ENCODE results near the gene GATA2.
A peak's percentile ranks its signal among the peaks of the same experiment; 100 is the strongest.

Gene GATA2

GRCh38 chr3:128497305-128498126, 4.5 kb upstream of the GATA2 start:
- DNase-seq (ENCODE audit: insufficient read length, low spot score), result peak; percentile 71
- TF ChIP-seq PAX5 (IDR thresholded peaks at IDR 0.05; ENCODE audit: insufficient read depth, low read length, severe bottlenecking), result no peak
- TF ChIP-seq POLR2AphosphoS5 (IDR thresholded peaks at IDR 0.05; ENCODE audit: low read depth, low read length), result no peak
- no peak for TF ChIP-seq SPI1 (IDR thresholded peaks at IDR 0.05; ENCODE audit: low read depth, low read length)
- no peak for TF ChIP-seq POU2F2 (IDR thresholded peaks at IDR 0.05; ENCODE audit: low read depth, low read length)
- TF ChIP-seq TAF1 (IDR thresholded peaks at IDR 0.05; ENCODE audit: low read depth, low read length), result no peak
- TF ChIP-seq POLR2A (IDR thresholded peaks at IDR 0.05; ENCODE audit: low read depth, low read length), result no peak
- peak; percentile 60 for FAIRE-seq

- FAIRE-seq (no peak), DNase-seq (ENCODE audit: insufficient read length, low spot score) (no peak)
- TF ChIP-seq TAF1 (IDR thresholded peaks at IDR 0.05; ENCODE audit: low read depth, low read length) (no peak), SPI1 (IDR thresholded peaks at IDR 0.05; ENCODE audit: low read depth, low read length) (no peak), POLR2AphosphoS5 (IDR thresholded peaks at IDR 0.05; ENCODE audit: low read depth, low read length) (no peak), PAX5 (IDR thresholded peaks at IDR 0.05; ENCODE audit: insufficient read depth, low read length, severe bottlenecking) (no peak), POU2F2 (IDR thresholded peaks at IDR 0.05; ENCODE audit: low read depth, low read length) (no peak), POLR2A (IDR thresholded peaks at IDR 0.05; ENCODE audit: low read depth, low read length) (no peak)
These were observed 3.8 kb upstream of the GATA2 start for GRCh38 chr3:128496602-128497304.

GRCh38 chr3:128496019-128496601, 3.1 kb upstream of the GATA2 start:
- DNase-seq (ENCODE audit: insufficient read length, low spot score) (no peak), FAIRE-seq (no peak)
- no peak for TF ChIP-seq POLR2A (IDR thresholded peaks at IDR 0.05; ENCODE audit: low read depth, low read length)
- no peak for TF ChIP-seq TAF1 (IDR thresholded peaks at IDR 0.05; ENCODE audit: low read depth, low read length)
- no peak for TF ChIP-seq POU2F2 (IDR thresholded peaks at IDR 0.05; ENCODE audit: low read depth, low read length)
- TF ChIP-seq PAX5 (IDR thresholded peaks at IDR 0.05; ENCODE audit: insufficient read depth, low read length, severe bottlenecking), result no peak
- TF ChIP-seq SPI1 (IDR thresholded peaks at IDR 0.05; ENCODE audit: low read depth, low read length), result no peak
- no peak for TF ChIP-seq POLR2AphosphoS5 (IDR thresholded peaks at IDR 0.05; ENCODE audit: low read depth, low read length)

GRCh38 chr3:128495435-128495970, 2.5 kb upstream of the GATA2 start:
- DNase-seq (ENCODE audit: insufficient read length, low spot score) (no peak), FAIRE-seq (no peak)
- no peak for TF ChIP-seq POLR2A (IDR thresholded peaks at IDR 0.05; ENCODE audit: low read depth, low read length)
- no peak for TF ChIP-seq TAF1 (IDR thresholded peaks at IDR 0.05; ENCODE audit: low read depth, low read length)
- TF ChIP-seq SPI1 (IDR thresholded peaks at IDR 0.05; ENCODE audit: low read depth, low read length), result no peak
- TF ChIP-seq PAX5 (IDR thresholded peaks at IDR 0.05; ENCODE audit: insufficient read depth, low read length, severe bottlenecking), result no peak
- no peak for TF ChIP-seq POLR2AphosphoS5 (IDR thresholded peaks at IDR 0.05; ENCODE audit: low read depth, low read length)
- TF ChIP-seq POU2F2 (IDR thresholded peaks at IDR 0.05; ENCODE audit: low read depth, low read length), result no peak

- TF ChIP-seq POU2F2 (IDR thresholded peaks at IDR 0.05; ENCODE audit: low read depth, low read length), result no peak
- no peak for TF ChIP-seq PAX5 (IDR thresholded peaks at IDR 0.05; ENCODE audit: insufficient read depth, low read length, severe bottlenecking)
- TF ChIP-seq TAF1 (IDR thresholded peaks at IDR 0.05; ENCODE audit: low read depth, low read length), result no peak
- no peak for TF ChIP-seq POLR2A (IDR thresholded peaks at IDR 0.05; ENCODE audit: low read depth, low read length)
- no peak for TF ChIP-seq POLR2AphosphoS5 (IDR thresholded peaks at IDR 0.05; ENCODE audit: low read depth, low read length)
- TF ChIP-seq SPI1 (IDR thresholded peaks at IDR 0.05; ENCODE audit: low read depth, low read length), result no peak
- DNase-seq (ENCODE audit: insufficient read length, low spot score) (no peak), FAIRE-seq (peak; percentile 43)
These were observed 1.3 kb upstream of the GATA2 start for GRCh38 chr3:128494367-128494650.

GRCh38 chr3:128493570-128494366, 767 bp upstream of the GATA2 start:
- TF ChIP-seq POLR2A (IDR thresholded peaks at IDR 0.05; ENCODE audit: low read depth, low read length) (no peak), POLR2AphosphoS5 (IDR thresholded peaks at IDR 0.05; ENCODE audit: low read depth, low read length) (no peak)
- no peak for FAIRE-seq
- no peak for DNase-seq (ENCODE audit: insufficient read length, low spot score)

- TF ChIP-seq PAX5 (IDR thresholded peaks at IDR 0.05; ENCODE audit: insufficient read depth, low read length, severe bottlenecking) (no peak), POLR2A (IDR thresholded peaks at IDR 0.05; ENCODE audit: low read depth, low read length) (no peak), TAF1 (IDR thresholded peaks at IDR 0.05; ENCODE audit: low read depth, low read length) (no peak), POLR2AphosphoS5 (IDR thresholded peaks at IDR 0.05; ENCODE audit: low read depth, low read length) (no peak), SPI1 (IDR thresholded peaks at IDR 0.05; ENCODE audit: low read depth, low read length) (no peak), POU2F2 (IDR thresholded peaks at IDR 0.05; ENCODE audit: low read depth, low read length) (no peak)
- no peak for FAIRE-seq
These were observed 895 bp downstream of the GATA2 start for GRCh38 chr3:128491941-128492670.

GRCh38 chr3:128491691-128491940, 1.4 kb downstream of the GATA2 start:
- FAIRE-seq (no peak), DNase-seq (ENCODE audit: insufficient read length, low spot score) (no peak)

More at GRCh38 chr3:128491941-128492670, 895 bp downstream of the GATA2 start:
- no peak for DNase-seq (ENCODE audit: insufficient read length, low spot score)

More at GRCh38 chr3:128491691-128491940, 1.4 kb downstream of the GATA2 start:
- TF ChIP-seq TAF1 (IDR thresholded peaks at IDR 0.05; ENCODE audit: low read depth, low read length) (no peak), PAX5 (IDR thresholded peaks at IDR 0.05; ENCODE audit: insufficient read depth, low read length, severe bottlenecking) (no peak), POLR2A (IDR thresholded peaks at IDR 0.05; ENCODE audit: low read depth, low read length) (no peak), SPI1 (IDR thresholded peaks at IDR 0.05; ENCODE audit: low read depth, low read length) (no peak), POU2F2 (IDR thresholded peaks at IDR 0.05; ENCODE audit: low read depth, low read length) (no peak), POLR2AphosphoS5 (IDR thresholded peaks at IDR 0.05; ENCODE audit: low read depth, low read length) (no peak)

All from GM12891 (cell line).